ENCODE measurements around the gene KCNIP2.

The KCNIP2 gene

GRCh38 chr10:101840741-101841453 is 2.7 kb downstream of the KCNIP2 start:
- H3K4me3 ChIP-seq (ENCODE audit: low read length), result peak overlapping the region; percentile 22
- TF ChIP-seq CTCF (IDR thresholded peaks at IDR 0.05; ENCODE audit: insufficient read depth, low read depth, low read length, missing control alignments), result peak; percentile 95
- DNase-seq (ENCODE audit: low read depth), result peak; percentile 83

- H3K4me3 ChIP-seq (ENCODE audit: low read length), result peak overlapping the region; percentile 21
- TF ChIP-seq CTCF (IDR thresholded peaks at IDR 0.05; ENCODE audit: insufficient read depth, low read depth, low read length, missing control alignments), result no peak
- DNase-seq (ENCODE audit: low read depth), result no peak
Observed at GRCh38 chr10:101840102-101840684, 3.4 kb downstream of the KCNIP2 start.

DNA sequence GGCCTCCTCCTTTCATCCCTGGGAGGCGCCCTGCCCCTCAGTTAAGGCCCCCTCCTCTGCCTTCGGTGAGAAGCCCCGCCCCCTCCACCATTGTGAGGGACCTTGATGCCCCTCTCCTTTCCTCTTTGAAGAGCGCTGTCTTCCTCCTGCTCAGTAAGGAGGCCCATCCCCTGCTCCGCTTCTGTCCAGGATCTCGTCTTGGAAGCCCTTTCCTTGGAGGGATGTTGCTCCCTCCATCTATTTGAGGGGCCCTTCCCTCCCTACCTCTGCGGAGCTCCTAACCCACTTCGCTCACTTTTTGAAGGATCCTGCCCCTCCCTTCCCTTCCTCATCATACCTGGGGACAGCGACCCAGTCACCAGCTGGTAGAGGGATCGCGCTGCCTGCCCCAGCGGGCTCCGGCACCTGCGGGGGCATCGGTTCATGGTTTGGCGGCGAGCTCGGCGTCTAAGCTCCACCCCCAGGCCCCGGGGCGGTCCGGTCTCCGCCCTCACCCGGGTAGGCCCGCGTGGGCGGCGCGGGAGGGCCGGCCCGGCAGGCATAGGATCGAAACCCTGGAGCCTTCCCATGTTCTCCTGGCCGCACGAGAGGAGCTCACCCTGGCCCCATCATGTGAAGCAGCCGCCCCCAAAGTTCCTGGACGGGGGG is 4.1 kb downstream of the KCNIP2 start:
- TF ChIP-seq CTCF (IDR thresholded peaks at IDR 0.05; ENCODE audit: insufficient read depth, low read depth, low read length, missing control alignments), result no peak
- H3K4me3 ChIP-seq (ENCODE audit: low read length), result peak overlapping the region; percentile 21
- peak; percentile 60 for DNase-seq (ENCODE audit: low read depth)

- DNase-seq (ENCODE audit: low read depth), result peak; percentile 21
- TF ChIP-seq CTCF (IDR thresholded peaks at IDR 0.05; ENCODE audit: insufficient read depth, low read depth, low read length, missing control alignments), result no peak
- H3K4me3 ChIP-seq (ENCODE audit: low read length), result no peak overlapping the region
Observed at GRCh38 chr10:101839002-101839401, 4.6 kb downstream of the KCNIP2 start.

DNA sequence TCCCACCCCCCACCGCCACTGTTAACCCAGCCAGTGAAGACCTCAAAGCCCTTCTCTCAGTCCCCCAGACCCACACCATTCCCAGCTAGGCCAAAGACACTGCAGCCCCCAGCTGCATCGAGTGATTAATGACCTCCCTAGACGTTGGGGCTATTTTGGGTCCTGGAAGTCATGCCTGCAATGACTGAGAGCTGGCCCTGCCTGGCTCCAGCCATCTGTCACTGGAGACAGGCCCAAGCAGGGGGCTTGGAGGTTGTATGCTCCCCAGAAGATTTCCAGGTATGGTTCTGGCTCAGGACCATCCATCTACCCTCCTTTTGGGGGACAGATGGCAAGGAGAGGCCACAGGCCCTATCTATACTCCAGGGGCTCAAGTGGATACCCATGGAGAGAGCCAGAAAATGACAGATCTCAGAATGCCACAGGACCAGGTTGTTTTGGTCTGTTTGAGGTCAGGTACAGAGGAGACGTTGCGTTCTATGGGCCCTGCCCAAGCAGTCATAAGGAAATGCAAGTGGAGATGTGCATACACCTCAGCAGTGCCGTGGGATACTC is 5.1 kb downstream of the KCNIP2 start:
- H3K4me3 ChIP-seq (ENCODE audit: low read length), result no peak overlapping the region
- no peak for TF ChIP-seq CTCF (IDR thresholded peaks at IDR 0.05; ENCODE audit: insufficient read depth, low read depth, low read length, missing control alignments)
- no peak for DNase-seq (ENCODE audit: low read depth)

GRCh38 chr10:101837748-101838147 is 5.9 kb downstream of the KCNIP2 start:
- no peak for DNase-seq (ENCODE audit: low read depth)
- no peak overlapping the region for H3K4me3 ChIP-seq (ENCODE audit: low read length)
- no peak for TF ChIP-seq CTCF (IDR thresholded peaks at IDR 0.05; ENCODE audit: insufficient read depth, low read depth, low read length, missing control alignments)

Measured in epithelial cell of esophagus (primary cell).